ENCODE data around the gene MTSS2. TPM values are rescaled to one million over a fixed set of nuclear protein-coding genes. Genes with fewer than 3 reads are reported as not detected.

The MTSS2 gene
- total and polyA plus RNA-seq, 8 donors, result 5.8 to 50.7 (median 21.2) TPM

GRCh38 chr16:70661534-70661917 lies 24.3 kb downstream of the MTSS2 start:
- peak in 1 of 2 donors; percentile 48 for DNase-seq
- peaks cover 30 to 46% (median 38%) of the 10 kb centered on the region in 4 donors for H3K36me3 ChIP-seq
- peaks cover 7 to 37% (median 23%) of the 10 kb centered on the region in 4 donors for H3K4me1 ChIP-seq
- H3K27me3 ChIP-seq, result no peaks in the 10 kb centered on the region
- no peak for TF ChIP-seq EP300 (IDR thresholded peaks at IDR 0.05)
- no peak for TF ChIP-seq POLR2A (IDR thresholded peaks at IDR 0.05)
- TF ChIP-seq, protein P1, sequence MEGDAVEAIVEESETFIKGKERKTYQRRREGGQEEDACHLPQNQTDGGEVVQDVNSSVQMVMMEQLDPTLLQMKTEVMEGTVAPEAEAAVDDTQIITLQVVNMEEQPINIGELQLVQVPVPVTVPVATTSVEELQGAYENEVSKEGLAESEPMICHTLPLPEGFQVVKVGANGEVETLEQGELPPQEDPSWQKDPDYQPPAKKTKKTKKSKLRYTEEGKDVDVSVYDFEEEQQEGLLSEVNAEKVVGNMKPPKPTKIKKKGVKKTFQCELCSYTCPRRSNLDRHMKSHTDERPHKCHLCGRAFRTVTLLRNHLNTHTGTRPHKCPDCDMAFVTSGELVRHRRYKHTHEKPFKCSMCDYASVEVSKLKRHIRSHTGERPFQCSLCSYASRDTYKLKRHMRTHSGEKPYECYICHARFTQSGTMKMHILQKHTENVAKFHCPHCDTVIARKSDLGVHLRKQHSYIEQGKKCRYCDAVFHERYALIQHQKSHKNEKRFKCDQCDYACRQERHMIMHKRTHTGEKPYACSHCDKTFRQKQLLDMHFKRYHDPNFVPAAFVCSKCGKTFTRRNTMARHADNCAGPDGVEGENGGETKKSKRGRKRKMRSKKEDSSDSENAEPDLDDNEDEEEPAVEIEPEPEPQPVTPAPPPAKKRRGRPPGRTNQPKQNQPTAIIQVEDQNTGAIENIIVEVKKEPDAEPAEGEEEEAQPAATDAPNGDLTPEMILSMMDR (IDR thresholded peaks at IDR 0.05), result no peak
- no peak for TF ChIP-seq POLR2AphosphoS5 (IDR thresholded peaks at IDR 0.05)
- 69 to 80% (median 71%) methylated on average over 16 to 17 of the region's 17 CpGs for WGBS, 5 donors
- no peaks in the 10 kb centered on the region for H3K9me3 ChIP-seq
- intact Hi-C loops (cut with DNase I; ENCODE audit: low total_unique reads), result no loop called here
- H3K4me3 ChIP-seq, result no peak overlapping the region
- H3K27ac ChIP-seq, result peak overlapping the region in 1 of 5 donors; percentile 15

DNA sequence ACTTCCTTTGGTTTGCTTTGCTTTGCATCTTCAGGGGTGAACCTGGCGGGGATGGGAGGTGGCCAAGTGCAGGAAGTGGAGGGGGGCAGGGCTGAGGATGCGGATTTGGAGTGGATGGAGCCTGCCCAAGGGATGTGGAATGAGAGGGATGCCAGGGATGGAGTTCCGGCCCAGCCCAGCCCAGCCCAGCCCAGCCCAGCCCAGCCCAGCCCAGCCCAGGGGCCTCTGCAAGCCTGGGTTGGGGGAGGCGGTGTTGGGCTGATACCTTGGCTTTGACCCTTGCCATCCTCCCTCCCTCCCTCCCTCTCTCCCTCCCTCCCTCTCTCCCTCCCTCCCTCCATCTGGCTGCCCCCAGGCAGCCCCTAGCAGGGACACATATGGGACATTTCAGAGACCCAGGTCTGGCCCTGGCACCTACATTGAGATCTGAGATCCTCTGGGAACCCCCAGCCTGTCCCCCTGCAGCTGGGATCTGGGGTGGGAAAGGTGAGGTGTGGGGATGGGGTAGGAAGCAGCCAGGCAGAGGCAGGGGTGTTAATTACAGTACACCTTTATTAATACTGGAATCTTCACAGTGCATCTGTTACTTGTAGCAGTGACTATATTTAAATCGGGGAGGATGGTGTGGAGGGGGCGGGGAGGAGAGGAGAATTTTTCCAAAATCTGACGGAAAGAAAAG lies 25.0 kb downstream of the MTSS2 start:
- TF ChIP-seq, protein P1 (IDR thresholded peaks at IDR 0.05), result no peak
- TF ChIP-seq POLR2AphosphoS5 (IDR thresholded peaks at IDR 0.05), result no peak
- no peak for TF ChIP-seq POLR2A (IDR thresholded peaks at IDR 0.05)
- no peak for TF ChIP-seq EP300 (IDR thresholded peaks at IDR 0.05)
- Histone ChIP-seq H3K36me3 (peaks cover 27 to 39% (median 31%) of the 10 kb centered on the region in 4 donors), H3K27ac (no peak overlapping the region), H3K27me3 (no peaks in the 10 kb centered on the region), H3K9me3 (no peaks in the 10 kb centered on the region), H3K4me1 (peaks cover 8 to 37% (median 23%) of the 10 kb centered on the region in 4 donors), H3K4me3 (no peak overlapping the region)
- DNase-seq, result no peak
- WGBS, 5 donors, result 36 to 55% (median 44%) methylated on average over 5 to 7 of the region's 7 CpGs
- intact Hi-C loops (cut with DNase I; ENCODE audit: low total_unique reads), result no loop called here

DNA sequence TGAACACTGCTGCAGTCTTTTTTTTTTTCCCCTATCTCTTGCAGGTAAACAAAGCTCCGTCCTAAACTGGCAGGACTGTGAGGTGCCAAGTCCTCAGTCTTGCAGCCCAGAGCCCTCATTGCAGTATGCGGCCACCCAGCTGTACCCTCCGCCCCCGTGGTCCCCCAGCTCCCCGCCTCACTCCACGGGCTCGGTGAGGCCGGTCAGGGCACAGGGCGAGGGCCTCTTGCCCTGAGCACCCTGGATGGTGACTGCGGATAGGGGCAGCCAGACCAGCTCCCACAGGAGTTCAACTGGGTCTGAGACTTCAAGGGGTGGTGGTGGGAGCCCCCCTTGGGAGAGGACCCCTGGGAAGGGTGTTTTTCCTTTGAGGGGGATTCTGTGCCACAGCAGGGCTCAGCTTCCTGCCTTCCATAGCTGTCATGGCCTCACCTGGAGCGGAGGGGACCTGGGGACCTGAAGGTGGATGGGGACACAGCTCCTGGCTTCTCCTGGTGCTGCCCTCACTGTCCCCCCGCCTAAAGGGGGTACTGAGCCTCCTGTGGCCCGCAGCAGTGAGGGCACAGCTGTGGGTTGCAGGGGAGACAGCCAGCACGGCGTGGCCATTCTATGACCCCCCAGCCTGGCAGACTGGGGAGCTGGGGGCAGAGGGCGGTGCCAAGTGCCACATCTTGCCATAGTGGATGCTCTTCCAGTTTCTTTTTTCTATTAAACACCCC lies 25.7 kb downstream of the MTSS2 start:
- intact Hi-C loops (cut with DNase I; ENCODE audit: low total_unique reads), result loop anchor here (10.0 kb wide), 1 partner anchor 125 kb away; no protein-coding TSS in a partner anchor
- Histone ChIP-seq H3K27ac (no peak overlapping the region), H3K4me3 (no peak overlapping the region), H3K36me3 (peaks cover 20 to 32% (median 24%) of the 10 kb centered on the region in 4 donors), H3K9me3 (no peaks in the 10 kb centered on the region), H3K27me3 (no peaks in the 10 kb centered on the region), H3K4me1 (peaks cover 8 to 37% (median 23%) of the 10 kb centered on the region in 4 donors)
- WGBS, 5 donors, result 67 to 78% (median 69%) methylated on average over 16 of the region's 16 CpGs
- no peak for DNase-seq
- no peak for TF ChIP-seq EP300 (IDR thresholded peaks at IDR 0.05)
- no peak for TF ChIP-seq POLR2A (IDR thresholded peaks at IDR 0.05)

DNA sequence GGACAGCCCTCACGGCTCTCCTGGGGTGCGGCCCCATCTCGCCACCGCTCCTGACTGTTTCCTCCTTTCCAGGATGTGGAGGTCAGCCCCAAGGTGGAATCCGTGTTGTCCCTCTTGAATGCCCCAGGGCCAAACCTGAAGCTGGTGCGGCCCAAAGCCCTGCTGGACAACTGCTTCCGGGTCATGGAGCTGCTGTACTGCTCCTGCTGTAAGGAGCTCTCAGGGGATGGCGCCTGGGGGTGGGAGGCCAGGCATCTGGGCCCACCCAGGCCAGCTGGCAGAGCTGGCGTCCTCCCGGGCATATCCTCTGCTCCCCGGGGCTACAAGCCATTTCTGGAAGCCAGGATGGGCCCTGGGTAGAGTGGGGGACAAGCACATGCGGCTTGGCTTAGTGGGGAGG lies 26.3 kb downstream of the MTSS2 start:
- H3K9me3 ChIP-seq, result no peaks in the 10 kb centered on the region
- no peak for TF ChIP-seq EP300 (IDR thresholded peaks at IDR 0.05)
- TF ChIP-seq POLR2AphosphoS5 (IDR thresholded peaks at IDR 0.05), result no peak
- DNase-seq, result no peak
- H3K36me3 ChIP-seq, result peaks cover 15 to 26% (median 18%) of the 10 kb centered on the region in 4 donors
- peaks cover 8 to 37% (median 23%) of the 10 kb centered on the region in 4 donors for H3K4me1 ChIP-seq
- H3K27me3 ChIP-seq, result no peaks in the 10 kb centered on the region
- no peak overlapping the region for H3K27ac ChIP-seq
- 75 to 92% (median 78%) methylated on average over 2 to 12 of the region's 12 CpGs for WGBS, 5 donors
- no peak overlapping the region for H3K4me3 ChIP-seq
- intact Hi-C loops (cut with DNase I; ENCODE audit: low total_unique reads), result loop anchor here (10.0 kb wide), 1 partner anchor 125 kb away; no protein-coding TSS in a partner anchor

DNA sequence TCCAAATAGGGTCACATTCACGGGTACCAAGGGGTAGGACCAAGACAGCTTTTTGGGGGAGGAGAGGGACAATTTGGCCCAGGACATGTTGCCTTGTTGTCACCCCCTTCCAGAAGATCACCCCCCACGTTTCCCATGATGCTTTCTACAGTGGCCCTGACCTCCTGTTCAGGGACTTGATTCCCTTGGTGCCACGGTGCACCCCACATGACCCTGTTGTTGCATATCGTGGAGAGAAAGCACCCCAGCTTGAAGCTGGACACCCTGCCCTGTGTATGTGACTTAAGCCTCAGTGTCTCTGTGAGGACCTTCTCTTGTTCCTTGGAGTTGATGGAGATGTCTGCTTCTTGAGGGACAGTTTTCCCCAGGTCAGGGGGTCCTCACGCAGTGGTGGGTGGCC lies 26.9 kb downstream of the MTSS2 start:
- Histone ChIP-seq H3K27ac (no peak overlapping the region), H3K4me3 (no peak overlapping the region), H3K27me3 (no peaks in the 10 kb centered on the region), H3K4me1 (peaks cover 11 to 42% (median 27%) of the 10 kb centered on the region in 4 donors), H3K36me3 (peaks cover 8 to 20% (median 12%) of the 10 kb centered on the region in 4 donors), H3K9me3 (no peaks in the 10 kb centered on the region)
- no peak for DNase-seq
- WGBS, 5 donors, result 77 to 91% (median 83%) methylated on average over 5 of the region's 5 CpGs
- intact Hi-C loops (cut with DNase I; ENCODE audit: low total_unique reads), result loop anchor here (10.0 kb wide), 1 partner anchor 124 kb away; no protein-coding TSS in a partner anchor
- TF ChIP-seq, protein P1 (IDR thresholded peaks at IDR 0.05), result no peak
- TF ChIP-seq EP300 (IDR thresholded peaks at IDR 0.05) (no peak), POLR2A (IDR thresholded peaks at IDR 0.05) (no peak), POLR2AphosphoS5 (IDR thresholded peaks at IDR 0.05) (no peak)

All from stomach (tissue), 9 donors.